Subcutaneous adipose tissue (tissue), 4 donors: ENCODE measurements around the gene PTPRG. TPM values are rescaled to one million over a fixed set of nuclear protein-coding genes. Genes with fewer than 3 reads are reported as not detected.

Experiments
- CTCF ChIP-seq: fragments of 450-650 bp; IDR thresholded peaks from one replicate; pipeline ENCODE4 v1.5.1; 2016; ENCODE audit warnings: low read depth, mild to moderate bottlenecking, control low read depth, antibody characterized with exemption, moderate library complexity
- total RNA-seq, 4 donors: library from RNA; depleted of rRNA; stranded (reverse); fragments of >200 nt; gene quantifications; one replicate each; pipeline ENCODE4 v1.1.0, GENCODE V29; 2016

The PTPRG gene
- total RNA-seq, 4 donors from 2014 or later: 115 to 164 (median 159) TPM

- TF ChIP-seq CTCF: no peak
Measured at GRCh38 chr3:62133015-62133414, 571.6 kb downstream of the PTPRG start.

GRCh38 chr3:62134061-62134496 lies 572.7 kb downstream of the PTPRG start:
- no peak for TF ChIP-seq CTCF

- no peak for TF ChIP-seq CTCF
Measured at GRCh38 chr3:62135741-62136140, 574.4 kb downstream of the PTPRG start.

GRCh38 chr3:62139957-62140356 lies 578.6 kb downstream of the PTPRG start:
- TF ChIP-seq CTCF: no peak

- TF ChIP-seq CTCF: no peak
Measured at GRCh38 chr3:62142331-62143085, 581.1 kb downstream of the PTPRG start.

GRCh38 chr3:62143843-62144450 lies 582.6 kb downstream of the PTPRG start:
- no peak for TF ChIP-seq CTCF

- no peak for TF ChIP-seq CTCF
Measured at GRCh38 chr3:62144482-62144881, 583.1 kb downstream of the PTPRG start.
